ENCODE results near the gene PPP1CC.

GRCh38 chr12:110776410-110776809 is 33.7 kb upstream of the PPP1CC start:
- TF ChIP-seq CTCF (IDR thresholded peaks at IDR 0.05; ENCODE audit: low read depth, low read length) (no peak), EZH2phosphoT487 (IDR thresholded peaks at IDR 0.05; ENCODE audit: low read depth) (no peak)

Data from OCI-LY3 (cell line).